HL-60/S4 treated with phorbol 12-myristate 13-acetate at 8.2 ng/mL for 4 days and 3 days (cell line): ENCODE data around the gene MARK3.

Experiments
- in situ Hi-C: fragments of 300-500 bp; cut with MboI; formaldehyde crosslinking; loops from 2 replicates; pipeline ENCODE4 v1.15.0; 2022; ENCODE audit warnings: low sequenced_read_pairs

Gene MARK3

GRCh38 chr14:103393676-103394626, 8.7 kb downstream of the MARK3 start:
- in situ Hi-C loops, result no loop called here

- in situ Hi-C loops, result no loop called here
Measured at GRCh38 chr14:103395244-103395643, 10.0 kb downstream of the MARK3 start.

GRCh38 chr14:103396463-103396862, 11.2 kb downstream of the MARK3 start:
- in situ Hi-C loops, result no loop called here

- in situ Hi-C loops, result no loop called here
Measured at GRCh38 chr14:103398427-103399195, 13.4 kb downstream of the MARK3 start.

GRCh38 chr14:103400537-103400936, 15.3 kb downstream of the MARK3 start:
- in situ Hi-C loops, result no loop called here

- in situ Hi-C loops, result no loop called here
Measured at GRCh38 chr14:103401223-103402214, 16.3 kb downstream of the MARK3 start.

GRCh38 chr14:103402695-103403094, 17.5 kb downstream of the MARK3 start:
- in situ Hi-C loops, result no loop called here

- in situ Hi-C loops, result no loop called here
Measured at GRCh38 chr14:103404032-103404918, 19.1 kb downstream of the MARK3 start.

GRCh38 chr14:103404920-103405319, 19.7 kb downstream of the MARK3 start:
- in situ Hi-C loops, result no loop called here

GRCh38 chr14:103408491-103409155, 23.4 kb downstream of the MARK3 start:
- in situ Hi-C loops, result no loop called here

- in situ Hi-C loops, result no loop called here
Measured at GRCh38 chr14:103416916-103417315, 31.7 kb downstream of the MARK3 start.

- in situ Hi-C loops, result no loop called here
Measured at GRCh38 chr14:103418481-103418818, 33.2 kb downstream of the MARK3 start.

- in situ Hi-C loops, result no loop called here
Measured at GRCh38 chr14:103421556-103421955, 36.3 kb downstream of the MARK3 start.

- in situ Hi-C loops, result no loop called here
Measured at GRCh38 chr14:103423050-103423461, 37.8 kb downstream of the MARK3 start.

- in situ Hi-C loops, result no loop called here
Measured at GRCh38 chr14:103427485-103428443, 42.5 kb downstream of the MARK3 start.

GRCh38 chr14:103428723-103429556, 43.7 kb downstream of the MARK3 start:
- in situ Hi-C loops, result no loop called here

GRCh38 chr14:103430358-103430757, 45.1 kb downstream of the MARK3 start:
- in situ Hi-C loops, result no loop called here
